ENCODE measurements around the gene ZRANB3. TPM values are rescaled to one million over a fixed set of nuclear protein-coding genes. Genes with fewer than 3 reads are reported as not detected.

The ZRANB3 gene
- total and polyA plus RNA-seq, 9 donors, result 2.6 to 11.4 (median 7.1) TPM

- Histone ChIP-seq H3K4me1 (ENCODE audit: insufficient read depth) (no peaks in the 10 kb centered on the region), H3K4me3 (no peak overlapping the region), H3K9me3 (no peaks in the 10 kb centered on the region), H3K36me3 (no peaks in the 10 kb centered on the region), H3K27me3 (no peaks in the 10 kb centered on the region), H3K27ac (no peak overlapping the region)
- DNase-seq, result no peak
- TF ChIP-seq EP300 (IDR thresholded peaks at IDR 0.05) (no peak), POLR2A (IDR thresholded peaks at IDR 0.05) (no peak), CTCF (IDR thresholded peaks at IDR 0.05) (no peak)
- 19 to 39% (median 34%) methylated on average over 1 of the region's 1 CpG for WGBS, 3 donors
- intact Hi-C loops (cut with DNase I), result no loop called here
Observed at GRCh38 chr2:135149251-135149650, 381.8 kb downstream of the ZRANB3 start.

- Histone ChIP-seq H3K4me3 (no peak overlapping the region), H3K9me3 (peaks cover 0 to 5% of the 10 kb centered on the region in 2 donors), H3K27ac (no peak overlapping the region), H3K4me1 (ENCODE audit: insufficient read depth) (no peaks in the 10 kb centered on the region), H3K27me3 (no peaks in the 10 kb centered on the region), H3K36me3 (peaks cover 3% of the 10 kb centered on the region)
- intact Hi-C loops (cut with DNase I), result no loop called here
- no peak for TF ChIP-seq EP300 (IDR thresholded peaks at IDR 0.05)
- no peak for TF ChIP-seq POLR2A (IDR thresholded peaks at IDR 0.05)
- TF ChIP-seq CTCF (IDR thresholded peaks at IDR 0.05), result no peak
- WGBS, 3 donors, result 96 to 99% (median 97%) methylated on average over 2 of the region's 2 CpGs
- no peak for DNase-seq
Observed at GRCh38 chr2:135144343-135144742, 386.7 kb downstream of the ZRANB3 start.

GRCh38 chr2:135142323-135142722 is 388.7 kb downstream of the ZRANB3 start:
- H3K9me3 ChIP-seq, result peaks cover 0 to 5% of the 10 kb centered on the region in 2 donors
- 96 to 100% (median 96%) methylated on average over 1 of the region's 1 CpG for WGBS, 3 donors
- H3K4me3 ChIP-seq, result no peak overlapping the region
- intact Hi-C loops (cut with DNase I), result no loop called here
- no peak for DNase-seq
- H3K27ac ChIP-seq, result no peak overlapping the region
- TF ChIP-seq CTCF (IDR thresholded peaks at IDR 0.05) (no peak), EP300 (IDR thresholded peaks at IDR 0.05) (no peak), POLR2A (IDR thresholded peaks at IDR 0.05) (no peak)
- no peaks in the 10 kb centered on the region for H3K4me1 ChIP-seq (ENCODE audit: insufficient read depth)
- H3K36me3 ChIP-seq, result peaks cover 3% of the 10 kb centered on the region
- no peaks in the 10 kb centered on the region for H3K27me3 ChIP-seq

GRCh38 chr2:135140606-135141005 is 390.4 kb downstream of the ZRANB3 start:
- no peak for TF ChIP-seq EP300 (IDR thresholded peaks at IDR 0.05)
- no peak for TF ChIP-seq POLR2A (IDR thresholded peaks at IDR 0.05)
- no peak for TF ChIP-seq CTCF (IDR thresholded peaks at IDR 0.05)
- intact Hi-C loops (cut with DNase I), result no loop called here
- no peak for DNase-seq
- Histone ChIP-seq H3K4me1 (ENCODE audit: insufficient read depth) (no peaks in the 10 kb centered on the region), H3K9me3 (peaks cover 0 to 5% of the 10 kb centered on the region in 2 donors), H3K36me3 (peaks cover 3% of the 10 kb centered on the region), H3K4me3 (no peak overlapping the region), H3K27ac (no peak overlapping the region), H3K27me3 (no peaks in the 10 kb centered on the region)

- no peaks in the 10 kb centered on the region for H3K4me1 ChIP-seq (ENCODE audit: insufficient read depth)
- no peak overlapping the region for H3K4me3 ChIP-seq
- no peaks in the 10 kb centered on the region for H3K36me3 ChIP-seq
- intact Hi-C loops (cut with DNase I), result no loop called here
- WGBS, 3 donors, result 79 to 86% (median 83%) methylated on average over 1 of the region's 1 CpG
- H3K27me3 ChIP-seq, result no peaks in the 10 kb centered on the region
- TF ChIP-seq EP300 (IDR thresholded peaks at IDR 0.05) (no peak), CTCF (IDR thresholded peaks at IDR 0.05) (no peak), POLR2A (IDR thresholded peaks at IDR 0.05) (no peak)
- DNase-seq, result no peak
- H3K9me3 ChIP-seq, result no peaks in the 10 kb centered on the region
- no peak overlapping the region for H3K27ac ChIP-seq
Observed at GRCh38 chr2:135132314-135132713, 398.7 kb downstream of the ZRANB3 start.

Data from ovary (tissue), 9 donors.